NCI-H2081 treated with DMSO at 0.1 percent for 48 hours (cell line): ENCODE results near the gene JPH3.

Experiments used
- DNase-seq: peaks from one replicate; lab custom pipeline; 2025; lab: John Stamatoyannopoulos, UW

The JPH3 gene

DNA sequence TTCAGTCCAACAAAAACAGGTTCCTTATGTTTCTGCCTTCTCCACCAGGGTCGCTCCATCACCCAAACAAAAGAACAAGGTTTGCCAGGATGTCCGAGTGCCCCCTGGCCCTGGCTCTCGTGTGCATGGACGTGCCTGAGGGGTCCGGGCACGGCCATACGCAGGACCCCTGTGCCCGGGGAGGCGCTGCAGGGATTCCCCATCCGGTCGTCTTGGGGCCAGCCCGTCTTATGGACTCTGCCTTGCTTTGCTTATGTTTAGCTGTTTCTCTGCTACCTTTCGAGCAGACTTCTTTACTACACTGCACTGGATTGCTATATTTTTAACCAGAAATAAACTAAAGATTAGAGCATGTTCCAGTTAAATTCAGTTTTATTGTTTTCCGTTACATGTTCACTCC is 95.5 kb downstream of the JPH3 start:
- DNase-seq = no peak

DNA sequence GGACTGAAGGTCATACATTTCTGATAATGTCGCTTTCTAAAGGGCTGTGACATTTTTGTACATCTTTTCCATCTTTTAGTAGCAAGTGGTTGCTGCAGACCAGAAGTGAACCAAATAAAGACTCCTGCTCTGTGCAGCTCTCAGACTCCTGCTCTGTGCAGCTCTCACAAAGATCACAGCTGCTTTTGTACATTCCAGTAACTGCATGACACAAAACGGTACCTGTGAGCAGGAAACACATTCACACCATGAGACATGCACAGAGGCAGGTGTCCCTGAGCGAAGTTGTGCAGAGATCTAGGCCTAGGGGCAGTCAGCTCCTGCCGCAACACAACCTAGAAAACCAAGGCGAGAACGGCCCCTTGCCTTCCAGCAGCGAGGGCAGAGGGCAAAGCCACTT is 95.9 kb downstream of the JPH3 start:
- DNase-seq = no peak

DNA sequence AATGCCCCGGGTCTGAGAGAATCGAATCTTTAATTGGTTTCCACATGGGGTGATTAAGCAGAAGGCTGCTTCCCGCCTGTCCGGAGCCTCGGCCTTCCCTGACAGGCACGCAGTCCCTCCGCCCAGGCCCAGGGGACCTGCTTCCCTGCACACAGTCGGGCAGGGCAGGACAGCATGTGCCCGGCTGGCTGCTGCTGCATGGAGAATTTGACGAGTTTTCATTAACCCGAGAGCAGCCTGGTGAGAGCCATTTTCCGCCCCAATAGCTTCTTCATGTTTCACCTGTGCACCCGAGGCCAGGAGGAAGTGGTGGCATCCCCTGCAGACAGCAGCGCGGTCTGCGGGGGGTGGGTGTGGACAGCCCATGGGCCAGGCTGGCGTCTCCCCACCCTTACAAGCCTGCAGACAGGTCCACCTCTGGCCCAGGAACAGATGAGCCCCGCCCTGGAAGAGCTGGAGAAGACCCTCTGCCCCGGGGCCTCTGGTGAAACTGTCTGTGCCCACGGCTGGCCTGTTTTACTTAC is 96.4 kb downstream of the JPH3 start:
- DNase-seq = no peak

GRCh38 chr16:87700406-87701077 is 98.2 kb downstream of the JPH3 start:
- DNase-seq = no peak

DNA sequence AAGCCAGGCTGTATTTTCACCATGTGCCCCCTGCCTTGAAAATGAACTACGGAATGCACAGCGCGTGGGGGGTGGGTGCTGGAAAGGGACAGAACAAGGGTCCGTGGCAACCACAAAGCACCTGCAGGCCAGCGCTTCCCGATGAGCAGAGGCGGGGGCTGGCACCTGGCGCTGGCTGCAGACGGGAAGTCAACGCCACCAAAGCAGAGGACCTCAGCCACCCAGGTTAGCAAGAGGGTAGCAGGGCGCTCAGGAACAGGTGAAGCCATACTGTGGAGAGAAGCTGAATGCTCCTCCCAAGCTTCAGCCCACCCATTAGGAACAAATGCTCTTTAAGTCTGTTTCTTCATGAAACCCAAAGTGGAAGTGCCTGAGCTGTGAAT is 98.8 kb downstream of the JPH3 start:
- no peak for DNase-seq

DNA sequence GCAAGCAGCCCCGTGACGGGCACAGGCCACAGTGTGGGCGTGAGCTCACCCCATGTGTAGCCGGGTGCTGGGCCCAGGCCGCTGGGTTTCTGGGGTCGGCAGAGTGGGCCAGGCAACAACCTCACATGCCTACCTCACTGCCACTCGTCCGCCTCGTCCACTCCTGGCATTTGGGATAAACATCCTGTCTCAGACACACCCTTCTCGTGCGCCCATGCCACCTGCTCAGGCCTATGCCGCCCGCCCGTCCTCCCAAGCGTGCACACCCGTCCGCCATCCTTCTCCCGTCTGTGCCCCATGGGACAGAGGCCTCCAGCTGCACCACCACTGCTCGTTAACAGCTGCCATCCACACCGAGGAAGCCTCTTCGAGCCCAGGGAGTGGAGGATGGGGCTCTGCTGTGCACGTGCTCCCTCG is 99.2 kb downstream of the JPH3 start:
- no peak for DNase-seq

- DNase-seq = no peak
Observed at GRCh38 chr16:87702325-87702811, 100.1 kb downstream of the JPH3 start.

DNA sequence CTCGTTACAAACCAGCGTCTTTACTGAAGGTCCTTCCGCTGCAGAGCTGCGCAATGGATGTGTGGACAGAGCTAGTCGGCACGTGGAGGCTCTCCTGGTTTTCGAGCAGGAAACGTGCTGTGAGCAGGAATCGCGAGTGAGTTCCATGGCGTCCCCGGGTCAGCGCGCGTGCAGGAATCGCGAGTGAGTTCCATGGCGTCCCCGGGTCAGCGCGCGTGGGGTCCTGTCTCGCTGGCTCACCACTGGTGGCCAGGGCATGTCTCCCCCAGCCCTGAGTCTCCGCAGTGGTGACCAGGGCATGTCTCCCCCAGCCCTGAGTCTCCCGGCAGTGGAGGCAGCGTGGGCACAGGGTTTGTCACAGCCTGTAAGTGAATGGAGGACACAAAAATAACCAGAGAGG is 100.8 kb downstream of the JPH3 start:
- no peak for DNase-seq

- DNase-seq = no peak
Observed at GRCh38 chr16:87703835-87704375, 101.6 kb downstream of the JPH3 start.

DNA sequence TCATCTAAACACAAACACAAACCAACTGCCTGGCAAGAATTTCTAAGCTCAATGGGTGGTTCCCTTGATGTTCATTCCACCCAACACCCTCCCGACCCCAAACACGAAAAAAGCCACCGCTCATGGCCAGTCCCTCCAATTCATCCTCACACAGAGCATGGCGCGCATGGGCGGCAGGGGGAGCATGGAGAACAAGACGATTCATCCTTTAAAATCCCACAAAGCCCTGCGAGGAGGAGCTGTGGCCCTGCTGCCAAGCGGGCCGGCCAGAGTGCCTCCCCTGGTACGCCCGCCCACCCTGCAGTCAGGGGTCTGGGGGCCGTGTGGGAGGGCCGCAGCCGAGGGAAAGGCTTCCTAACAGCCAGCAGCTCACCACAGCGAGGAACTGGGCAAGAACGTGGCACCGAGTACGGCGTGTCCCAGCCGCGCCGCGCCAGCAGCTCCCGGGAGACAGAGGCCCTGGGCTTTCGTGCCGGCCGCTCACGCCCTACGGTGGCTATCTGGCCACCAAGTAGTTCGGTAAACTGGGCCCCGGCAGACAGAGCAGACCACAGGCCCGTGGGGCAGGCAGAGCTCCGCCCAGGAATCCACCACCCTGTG is 102.5 kb downstream of the JPH3 start:
- no peak for DNase-seq

DNA sequence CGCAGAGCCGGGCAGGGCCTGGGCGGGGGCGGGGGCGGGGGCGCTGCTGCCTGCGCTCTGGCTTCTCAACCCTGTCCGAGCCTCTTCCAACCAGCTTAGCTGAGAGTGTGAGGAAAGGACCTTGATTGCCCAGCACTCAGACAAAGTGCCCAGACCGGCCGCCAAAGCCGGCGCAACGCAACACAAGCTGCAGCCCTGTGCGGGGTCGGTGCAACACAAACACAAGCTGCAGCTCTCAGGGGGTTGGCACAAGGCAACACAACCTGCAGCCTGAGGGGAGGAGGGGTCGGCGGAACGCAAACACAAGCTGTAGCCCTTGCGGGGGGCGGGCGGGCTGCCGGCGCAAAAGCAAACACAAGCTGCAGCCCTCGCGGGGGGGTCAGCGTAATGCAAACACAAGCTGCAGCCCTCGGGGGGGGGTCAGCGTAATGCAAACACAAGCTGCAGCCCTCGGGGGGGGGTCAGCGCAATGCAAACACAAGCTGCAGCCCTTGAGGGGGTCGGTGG is 103.5 kb downstream of the JPH3 start:
- no peak for DNase-seq

DNA sequence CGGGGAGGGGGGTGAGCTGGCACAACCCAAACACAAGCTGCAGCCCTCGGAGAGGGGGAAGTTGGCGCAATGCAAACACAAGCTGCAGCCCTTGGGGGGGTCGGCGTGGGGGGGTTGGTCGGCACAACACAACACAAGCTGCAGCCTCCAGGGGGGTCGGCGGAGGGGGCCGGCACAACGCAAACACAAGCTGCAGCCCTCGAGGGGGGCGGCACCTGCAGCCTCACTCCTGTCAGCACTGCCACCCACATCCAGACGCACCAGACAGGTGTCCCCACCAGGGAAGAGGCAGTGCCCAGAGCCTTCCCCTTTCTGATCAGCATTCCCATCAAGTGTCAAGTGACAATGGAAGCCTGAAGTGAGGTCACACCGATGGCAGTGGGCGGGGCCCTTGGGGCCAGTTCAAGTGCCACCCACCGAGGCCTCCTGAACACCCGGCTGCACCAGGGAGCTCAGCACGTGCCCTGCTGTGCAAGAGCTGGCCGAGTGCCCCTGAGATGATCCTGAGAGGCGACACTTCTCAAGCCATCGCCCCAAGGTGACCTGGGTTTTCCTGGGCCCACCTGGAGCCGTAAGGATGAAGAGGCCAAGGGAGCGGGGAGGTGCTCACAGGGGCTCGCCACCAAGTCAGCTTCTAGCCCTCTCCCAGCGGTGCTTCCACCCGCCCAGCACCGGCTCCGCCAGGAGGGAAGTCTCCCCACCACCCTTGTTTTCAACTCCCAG is 104.1 kb downstream of the JPH3 start:
- peak; percentile 7 for DNase-seq

GRCh38 chr16:87707097-87707496 is 104.8 kb downstream of the JPH3 start:
- DNase-seq = no peak

GRCh38 chr16:87707714-87708580 is 105.6 kb downstream of the JPH3 start:
- no peak for DNase-seq

GRCh38 chr16:87708881-87709638 is 106.8 kb downstream of the JPH3 start:
- DNase-seq = no peak

DNA sequence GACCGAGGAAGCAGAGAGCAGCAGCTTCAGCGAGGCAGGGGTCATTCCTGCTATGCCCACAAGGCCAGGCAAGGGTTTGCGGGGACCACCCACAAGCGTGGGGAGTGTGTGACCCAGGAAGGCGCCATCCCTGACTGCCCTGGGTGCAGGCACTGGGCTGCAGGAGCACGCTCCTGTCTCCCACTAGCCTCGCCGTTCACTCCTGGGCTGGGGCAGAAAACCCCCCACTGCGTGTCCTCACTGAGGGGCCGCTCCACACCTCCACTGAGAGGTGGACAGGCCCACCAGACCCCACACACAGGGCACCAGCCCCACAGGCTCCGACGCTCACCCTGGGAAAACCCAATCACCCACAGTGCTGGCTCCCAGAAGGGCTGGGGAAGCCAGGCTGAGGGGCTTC is 107.4 kb downstream of the JPH3 start:
- no peak for DNase-seq

- DNase-seq = no peak
Observed at GRCh38 chr16:87710887-87711286, 108.6 kb downstream of the JPH3 start.

- DNase-seq = no peak
Observed at GRCh38 chr16:87712184-87712762, 110.0 kb downstream of the JPH3 start.

DNA sequence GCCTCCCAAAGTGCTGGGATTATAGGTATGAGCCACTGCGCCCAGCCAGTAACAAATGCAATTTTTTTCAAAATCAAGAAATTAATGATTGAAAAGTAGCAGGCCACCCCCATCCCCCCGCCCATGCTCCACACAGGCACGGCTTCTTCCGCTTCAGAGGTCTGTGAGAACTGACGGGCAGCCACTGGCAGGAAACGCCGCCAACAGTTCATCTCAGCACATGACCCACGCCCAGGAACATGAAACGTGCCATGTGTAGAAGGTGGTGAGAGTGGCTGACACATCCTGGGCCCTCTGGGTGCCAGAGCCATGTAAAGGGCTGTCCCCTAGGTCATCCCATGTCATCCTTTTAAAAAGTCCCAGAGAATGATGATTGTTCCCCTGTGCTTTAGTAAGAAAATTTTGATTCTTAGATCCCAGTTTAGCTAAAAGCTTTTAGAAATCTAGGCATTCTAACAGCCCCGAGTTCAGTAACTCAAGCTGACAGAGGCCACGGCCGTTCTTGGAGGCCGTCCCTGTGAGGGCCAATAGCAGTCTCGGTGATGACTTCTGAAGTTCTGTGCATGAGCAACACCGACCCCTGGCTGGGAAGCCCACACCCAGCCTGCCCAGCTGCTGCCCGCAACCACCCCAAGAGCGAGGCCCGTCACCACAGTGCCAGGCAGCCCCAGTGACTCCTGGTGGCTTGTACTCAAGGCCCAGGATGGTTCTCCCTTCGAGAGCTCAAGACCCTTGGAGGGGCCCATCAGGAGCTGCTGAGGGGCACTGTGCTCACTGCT is 111.3 kb downstream of the JPH3 start:
- no peak for DNase-seq

DNA sequence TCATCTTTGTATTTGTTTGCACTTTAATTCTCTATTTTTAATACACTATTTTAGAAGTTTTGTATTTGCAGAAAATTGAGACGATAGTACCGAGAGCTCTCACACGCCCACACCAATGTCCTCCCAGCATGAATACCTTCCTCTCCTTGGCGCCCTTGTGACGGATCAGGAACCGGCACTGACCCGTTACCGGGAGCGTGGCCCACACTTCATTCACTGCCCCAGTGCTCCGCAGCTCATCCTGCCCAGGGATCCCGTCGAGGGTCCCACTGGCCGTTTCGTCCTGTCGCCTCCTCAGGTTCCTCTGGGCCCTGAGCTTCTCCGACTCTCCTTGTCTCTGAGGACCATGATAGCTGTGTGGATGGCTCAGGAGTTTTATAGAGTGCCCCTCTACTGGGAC is 112.9 kb downstream of the JPH3 start:
- DNase-seq = no peak
